AG10803 (cell line): ENCODE measurements around the gene RTCB.

ENCODE experiments used
- DNase-seq: peaks from one replicate; pipeline ENCODE4 v3.0.0; 2010; ENCODE audit warnings: low read depth
- H3K4me3 ChIP-seq: 2 replicates; pipeline ENCODE4 v1.5.1; 2011; ENCODE audit warnings: mild to moderate bottlenecking, low read length, control low read depth
- CTCF ChIP-seq: conservative IDR thresholded peaks from 2 replicates; pipeline ENCODE4 v1.5.1; 2011; ENCODE audit warnings: mild to moderate bottlenecking, low read length, control low read depth, inconsistent platforms

The RTCB gene

GRCh38 chr22:32411829-32412592 lies at the start of gene RTCB:
TSS of gene RTCB (minus strand) at chr22:32412247. CDS start at chr22:32412156, 91 bp downstream.
- peak; percentile 92 for DNase-seq
- no peak for TF ChIP-seq CTCF
- H3K4me3 ChIP-seq = peak within 1 kb of the TSS; percentile 94

GRCh38 chr22:32457031-32457430 lies 45.0 kb upstream of the RTCB start:
- H3K4me3 ChIP-seq = no peak overlapping the region
- no peak for TF ChIP-seq CTCF
- no peak for DNase-seq

- no peak for DNase-seq
- TF ChIP-seq CTCF = no peak
- no peak overlapping the region for H3K4me3 ChIP-seq
These were observed 36.9 kb upstream of the RTCB start for GRCh38 chr22:32448980-32449379.

GRCh38 chr22:32446321-32446720 lies 34.3 kb upstream of the RTCB start:
- no peak for TF ChIP-seq CTCF
- H3K4me3 ChIP-seq = no peak overlapping the region
- DNase-seq = no peak

- 0 out of 2 replicates have a peak, but pooled peaks have one; percentile 3 for TF ChIP-seq CTCF
- DNase-seq = no peak
- no peak overlapping the region for H3K4me3 ChIP-seq
These were observed 32.0 kb upstream of the RTCB start for GRCh38 chr22:32444068-32444467.

- DNase-seq = no peak
- H3K4me3 ChIP-seq = no peak overlapping the region
- TF ChIP-seq CTCF = no peak
These were observed 18.3 kb upstream of the RTCB start for GRCh38 chr22:32430352-32430751.

GRCh38 chr22:32426881-32427280 lies 14.8 kb upstream of the RTCB start:
- H3K4me3 ChIP-seq = no peak overlapping the region
- no peak for TF ChIP-seq CTCF
- DNase-seq = no peak
